Fibroblast of gingiva (primary cell): Measurements from ENCODE around the gene EXOC3L1.
A peak's percentile ranks its signal among the peaks of the same experiment; 100 is the strongest.

Source experiments
- DNase-seq: peaks from one replicate; pipeline ENCODE4 v3.0.0-alpha.2; 2011; ENCODE audit warnings: low read depth

The EXOC3L1 gene

DNA sequence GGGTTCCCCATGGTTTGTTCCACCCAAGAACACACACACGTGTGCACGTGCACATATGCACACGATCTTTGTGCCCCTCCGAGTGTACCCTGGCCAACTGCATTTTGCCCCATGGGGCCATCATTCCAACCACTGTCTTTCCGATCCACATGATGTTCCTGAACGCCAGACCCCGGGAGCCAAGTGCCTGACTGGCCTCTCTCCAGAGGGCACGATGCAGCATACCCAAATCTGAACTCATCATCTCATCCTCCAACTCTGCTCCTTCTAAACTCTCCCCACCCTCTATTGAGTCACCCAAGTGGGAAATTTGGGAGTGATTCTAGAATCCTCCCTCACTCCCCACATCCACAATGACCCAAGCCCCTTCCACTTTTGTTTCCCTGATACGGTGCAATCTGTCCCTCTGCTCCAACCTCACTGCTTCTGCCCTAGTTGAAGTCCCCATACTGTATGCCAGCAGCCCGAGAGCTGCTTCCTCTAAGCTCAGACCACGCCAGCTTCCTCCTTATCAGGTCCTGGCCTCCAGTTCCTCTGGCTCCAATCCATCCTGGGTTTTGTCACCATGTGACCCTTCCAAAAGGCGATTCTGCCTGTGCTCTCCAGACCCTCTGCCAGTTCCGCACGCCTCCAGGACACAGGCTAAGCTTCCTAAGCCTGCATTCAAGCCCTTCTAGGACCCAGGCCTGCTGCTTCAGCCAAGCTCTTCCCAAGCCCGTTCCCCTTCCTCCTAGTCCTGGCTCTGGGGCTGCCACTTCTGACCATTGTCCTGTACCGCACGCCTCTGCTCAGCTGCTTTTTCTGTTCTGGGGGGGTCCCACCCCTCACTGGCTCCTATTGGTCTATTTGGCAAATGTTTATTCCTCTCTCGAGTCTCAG, 26.9 kb upstream of the EXOC3L1 start:
- DNase-seq: no peak

DNA sequence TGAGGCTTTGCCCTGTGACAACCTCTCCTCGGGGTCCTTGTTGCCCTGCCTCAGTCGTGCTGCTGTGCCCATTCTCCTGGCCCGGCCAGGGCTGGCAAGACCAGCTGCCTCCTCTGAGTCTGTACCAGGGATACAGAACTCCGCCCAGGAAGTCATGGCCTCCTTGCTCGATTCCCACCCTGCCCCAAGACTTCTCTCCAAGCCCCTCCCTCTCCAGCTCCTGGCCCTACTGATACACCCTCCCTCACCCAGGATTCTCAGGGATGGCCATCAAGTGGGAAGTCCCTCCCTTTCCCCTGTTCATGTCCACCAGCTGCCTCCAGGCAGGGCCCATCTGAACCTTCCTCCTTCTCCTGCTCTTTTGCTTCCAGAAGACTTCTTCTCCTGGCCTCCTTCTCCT, 25.8 kb upstream of the EXOC3L1 start:
- no peak for DNase-seq

DNA sequence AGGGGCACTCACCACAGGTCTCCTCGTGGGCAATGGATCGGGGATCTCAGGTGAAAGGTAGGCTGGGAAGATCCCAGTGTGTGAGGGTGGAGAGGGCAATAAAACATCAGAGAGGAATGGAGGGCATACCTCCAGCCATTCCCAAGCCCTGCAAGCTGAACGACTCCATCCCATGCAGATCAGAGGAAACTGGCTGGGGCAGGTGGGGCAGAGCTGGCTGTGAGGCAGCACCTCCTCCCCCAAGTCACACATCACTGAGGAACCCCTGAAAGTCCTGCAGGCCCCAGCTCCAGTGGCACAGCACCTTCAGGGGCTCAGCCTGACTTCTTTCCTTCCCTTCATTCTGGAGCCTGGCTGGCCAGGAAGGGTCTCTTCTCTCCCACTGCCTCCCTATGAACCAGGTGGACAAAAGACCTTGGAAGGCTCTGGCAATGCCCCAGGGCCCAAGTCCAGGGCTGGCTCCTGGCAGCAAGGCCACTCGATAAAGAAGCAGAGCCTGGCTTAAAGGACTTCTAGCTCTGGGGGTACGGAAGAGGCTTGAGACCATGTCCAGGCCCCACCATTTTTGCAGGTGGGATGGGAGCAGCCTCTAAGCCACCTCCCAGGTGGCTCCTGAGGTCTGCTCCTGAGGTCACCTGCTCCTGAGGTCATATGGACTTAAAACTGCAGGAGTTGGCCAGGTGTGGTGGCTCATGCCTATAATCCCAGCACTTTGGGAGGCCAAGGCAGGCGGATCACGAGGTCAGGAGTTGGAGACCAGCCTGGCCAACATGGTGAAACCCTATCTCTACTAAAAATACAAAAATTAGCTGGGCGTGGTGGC, 23.5 kb upstream of the EXOC3L1 start:
- no peak for DNase-seq

DNA sequence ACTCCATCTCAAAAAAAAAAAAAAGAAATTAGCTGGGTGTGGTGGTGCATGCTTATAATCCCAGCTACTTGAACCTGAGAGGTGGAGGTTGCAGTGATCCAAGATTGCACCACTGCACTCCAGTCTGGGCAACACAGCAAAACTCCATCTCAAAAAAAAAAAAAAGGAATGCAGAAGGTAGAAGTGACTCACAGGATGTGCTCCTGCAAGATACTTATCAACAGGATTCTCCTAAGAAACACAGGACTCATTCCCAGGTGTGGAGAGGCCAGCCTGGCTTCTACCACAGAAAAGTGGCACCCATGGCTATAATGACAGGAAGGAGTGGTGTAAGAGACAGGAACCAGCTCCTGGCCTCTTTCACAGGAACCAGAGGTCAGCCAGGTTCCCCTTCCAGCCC, 22.8 kb upstream of the EXOC3L1 start:
- DNase-seq: no peak

GRCh38 chr16:67211674-67212073, 21.7 kb upstream of the EXOC3L1 start:
- no peak for DNase-seq

DNA sequence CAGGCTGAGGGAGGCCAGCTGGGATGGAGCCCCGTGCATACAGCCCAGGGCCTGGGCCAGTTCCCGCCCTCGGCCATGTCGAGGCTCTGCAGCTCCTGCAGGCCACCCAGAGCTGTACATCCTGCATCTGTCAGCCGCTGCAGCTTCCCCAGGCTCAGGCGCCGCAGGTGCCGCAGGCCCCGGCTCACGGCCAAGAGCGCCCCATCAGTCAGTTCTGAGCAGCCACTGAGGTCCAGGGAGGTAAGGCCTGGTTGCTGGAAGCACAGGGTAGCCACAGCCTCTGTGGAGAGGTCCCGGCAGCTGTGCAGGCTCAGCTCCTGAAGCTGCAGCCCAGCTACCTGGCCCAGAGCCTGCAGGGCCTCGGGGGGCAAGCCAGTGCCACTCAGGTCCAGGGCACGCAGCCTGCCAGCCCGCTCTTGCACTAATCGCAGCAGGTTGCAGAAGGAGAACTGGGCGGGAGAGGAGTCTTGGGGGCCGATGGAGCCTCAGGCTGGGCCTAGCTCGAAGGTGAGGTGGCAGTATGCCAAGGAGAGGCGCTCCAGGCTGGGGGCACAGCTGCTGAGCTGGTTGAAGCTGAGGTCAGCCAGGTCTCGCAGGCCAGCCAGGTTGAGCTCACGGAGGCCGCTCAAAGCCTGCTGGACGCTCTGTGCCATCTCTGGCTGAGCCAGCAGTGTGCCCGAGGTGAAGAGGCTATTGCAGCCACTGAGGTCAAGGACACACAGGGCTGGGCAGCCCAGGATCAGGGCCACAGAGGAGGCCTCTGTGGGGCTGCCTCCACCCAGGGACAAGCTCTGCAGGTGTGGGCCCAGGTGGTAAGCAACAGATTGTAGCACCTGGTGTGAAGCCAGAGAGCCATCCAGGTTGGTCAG, 20.4 kb upstream of the EXOC3L1 start:
- no peak for DNase-seq

GRCh38 chr16:67209565-67209964, 19.6 kb upstream of the EXOC3L1 start:
- no peak for DNase-seq

- DNase-seq: no peak
Observed at GRCh38 chr16:67208154-67208896, 18.4 kb upstream of the EXOC3L1 start.

DNA sequence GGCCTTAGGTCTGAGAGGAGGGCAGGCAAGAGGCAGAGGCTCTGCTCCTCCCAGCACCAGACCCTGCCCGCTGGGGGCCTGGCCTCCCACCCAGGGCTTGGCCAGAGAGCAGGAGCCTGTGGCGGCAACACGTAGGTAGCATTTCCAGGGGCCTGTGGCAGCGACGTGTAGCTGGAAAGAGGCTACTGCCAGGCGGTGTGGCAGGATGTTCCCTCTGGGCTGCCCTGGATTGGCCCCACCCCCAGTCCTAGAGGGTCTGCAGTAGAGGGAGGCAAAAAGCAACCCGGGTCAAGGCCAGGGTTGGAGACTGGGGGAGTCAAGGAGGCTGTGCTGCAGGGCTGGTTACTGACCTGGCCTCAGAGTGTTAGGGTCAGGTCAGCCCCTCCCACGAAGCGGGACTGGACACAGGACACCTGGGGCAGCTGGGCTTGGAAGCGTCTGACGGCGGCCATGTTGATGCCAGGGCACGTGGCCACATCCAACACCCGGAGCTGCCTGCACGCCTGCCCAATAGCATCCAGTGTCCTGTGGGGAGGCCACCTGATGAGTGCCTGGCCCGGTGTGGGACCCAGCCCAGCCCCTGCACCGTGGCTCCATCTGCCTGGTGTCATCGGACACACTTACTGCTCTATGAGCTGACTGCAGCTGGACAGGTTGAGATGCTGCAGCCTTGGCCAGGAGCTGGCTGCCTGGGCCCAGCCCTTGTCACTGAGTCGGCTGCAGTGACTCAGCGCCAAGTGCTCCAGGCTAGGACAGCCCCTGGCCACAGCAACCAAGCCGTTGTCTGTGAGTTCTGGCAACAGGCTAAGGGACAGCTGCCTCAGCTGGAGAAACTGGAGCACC, 17.5 kb upstream of the EXOC3L1 start:
- DNase-seq: peak; percentile 28

GRCh38 chr16:67206838-67207248, 16.9 kb upstream of the EXOC3L1 start:
- DNase-seq: no peak

DNA sequence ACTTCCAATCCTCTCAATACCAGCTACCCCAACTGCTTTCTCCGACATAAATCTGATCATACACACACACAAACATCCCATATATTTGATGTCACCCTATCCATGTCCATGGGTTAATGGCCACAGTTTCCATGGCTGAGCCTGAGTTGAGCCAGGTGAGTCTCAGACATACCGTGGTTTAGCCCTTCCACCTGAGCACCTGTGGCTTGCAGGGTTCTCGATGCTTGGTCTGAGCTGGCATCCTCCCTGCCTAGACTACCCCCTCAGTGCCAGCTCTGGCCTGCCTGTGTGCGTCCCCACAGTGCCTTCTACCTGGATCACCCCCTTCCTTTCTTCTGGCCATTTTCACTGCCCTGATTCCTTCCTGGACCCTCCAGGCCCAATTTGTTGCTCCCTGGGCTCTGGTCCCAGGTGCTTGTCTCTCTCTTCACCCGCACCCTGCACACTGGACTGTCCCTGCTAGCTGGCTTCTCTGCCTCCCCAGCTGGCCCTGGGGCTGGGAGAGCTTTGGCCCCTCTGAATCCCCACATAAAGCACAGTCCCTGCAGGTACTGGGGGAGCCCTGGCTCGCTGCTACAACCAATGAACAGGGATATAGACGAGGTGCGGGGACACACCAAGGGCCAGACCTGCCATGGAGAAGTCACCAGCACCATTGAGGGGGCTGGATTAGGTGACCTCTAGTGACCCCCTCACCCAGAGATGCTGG, 16.3 kb upstream of the EXOC3L1 start:
- DNase-seq: no peak

DNA sequence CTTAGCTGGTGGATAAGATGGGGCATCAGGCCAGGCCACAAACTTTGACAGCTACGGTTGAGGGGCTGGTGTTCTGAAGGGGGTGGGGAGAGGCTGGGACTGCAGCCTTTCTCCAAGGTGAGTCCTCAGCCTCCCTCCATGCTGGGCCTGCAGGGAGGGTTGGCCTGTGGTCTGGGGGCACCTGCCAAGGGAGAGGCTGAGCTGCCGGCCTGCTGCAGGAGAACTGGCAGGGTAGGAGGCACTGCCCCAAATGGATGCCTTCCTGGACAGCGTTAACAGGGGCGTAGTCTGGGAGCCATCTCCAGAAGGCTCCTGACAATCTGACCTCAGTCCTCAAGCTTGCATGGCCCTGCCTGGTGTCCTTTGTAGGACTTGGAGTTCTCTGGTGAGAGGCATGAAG, 14.1 kb upstream of the EXOC3L1 start:
- DNase-seq: no peak

- no peak for DNase-seq
Observed at GRCh38 chr16:67202956-67203493, 13.1 kb upstream of the EXOC3L1 start.

DNA sequence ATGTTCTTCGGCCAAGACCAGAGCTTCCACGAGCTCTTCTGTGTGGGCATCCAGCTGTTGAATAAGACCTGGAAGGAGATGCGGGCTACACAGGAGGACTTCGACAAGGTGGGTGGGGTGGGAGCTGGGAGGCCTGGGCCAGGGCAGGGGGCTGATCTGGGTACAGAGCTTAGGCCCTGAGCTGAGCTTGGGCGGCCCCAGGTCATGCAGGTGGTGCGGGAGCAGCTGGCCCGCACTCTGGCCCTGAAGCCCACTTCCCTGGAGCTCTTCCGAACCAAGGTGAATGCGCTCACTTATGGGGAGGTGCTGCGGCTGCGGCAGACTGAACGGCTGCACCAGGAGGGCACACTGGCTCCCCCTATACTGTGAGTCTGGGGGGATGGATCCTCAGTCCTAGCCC, 12.5 kb upstream of the EXOC3L1 start:
- DNase-seq: no peak

DNA sequence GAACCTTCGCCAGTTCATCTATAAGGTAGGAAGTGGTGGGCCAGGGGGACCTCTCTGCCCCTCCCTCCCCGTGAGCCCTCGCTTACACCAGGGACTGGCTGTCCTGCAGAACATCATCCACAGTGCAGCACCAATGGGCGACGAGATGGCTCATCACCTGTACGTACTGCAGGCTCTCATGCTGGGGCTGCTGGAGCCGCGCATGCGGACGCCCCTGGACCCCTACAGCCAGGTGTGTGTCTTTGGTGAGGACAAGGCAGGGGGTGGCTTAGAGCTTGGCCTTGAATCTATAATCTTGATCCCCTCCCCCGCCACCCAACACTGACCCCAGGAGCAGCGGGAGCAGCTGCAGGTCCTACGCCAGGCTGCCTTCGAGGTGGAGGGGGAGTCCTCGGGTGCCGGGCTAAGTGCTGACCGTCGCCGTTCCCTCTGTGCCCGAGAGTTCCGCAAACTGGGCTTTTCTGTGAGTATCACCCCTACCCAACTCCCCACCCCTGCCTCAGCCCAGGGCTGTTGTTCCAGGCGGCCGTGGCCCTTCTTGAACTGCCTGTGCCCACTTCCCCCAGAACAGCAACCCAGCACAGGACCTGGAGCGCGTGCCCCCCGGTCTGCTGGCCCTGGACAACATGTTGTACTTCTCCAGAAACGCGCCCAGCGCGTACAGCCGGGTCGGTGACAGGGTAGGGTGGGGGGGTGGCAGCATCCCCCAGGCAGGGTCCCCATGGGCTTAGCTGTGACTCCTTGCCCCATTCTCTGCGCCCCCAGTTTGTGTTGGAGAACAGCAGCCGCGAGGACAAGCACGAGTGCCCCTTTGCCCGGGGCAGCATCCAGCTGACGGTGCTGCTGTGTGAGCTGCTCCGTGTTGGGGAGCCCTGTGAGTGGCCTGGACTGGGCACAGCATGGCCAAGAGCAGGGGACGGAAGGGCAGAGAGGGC, 11.7 kb upstream of the EXOC3L1 start:
- DNase-seq: no peak

DNA sequence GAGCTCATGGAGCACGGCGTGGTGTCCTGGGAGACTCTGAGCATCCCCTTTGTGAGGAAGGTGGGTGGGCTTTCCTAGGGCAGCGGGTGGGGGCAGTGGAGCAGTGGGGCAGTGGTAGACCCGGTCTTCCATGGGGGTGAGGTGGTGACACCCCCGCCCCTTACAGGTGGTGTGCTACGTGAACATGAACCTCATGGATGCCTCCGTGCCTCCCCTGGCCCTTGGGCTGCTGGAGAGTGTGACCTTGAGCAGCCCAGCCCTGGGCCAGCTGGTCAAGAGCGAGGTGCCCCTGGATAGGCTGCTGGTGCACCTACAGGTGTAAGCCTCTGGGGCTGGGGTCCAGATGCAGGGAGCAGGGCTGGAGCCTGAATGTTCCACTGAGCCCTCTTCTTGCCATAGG, 10.6 kb upstream of the EXOC3L1 start:
- no peak for DNase-seq

DNA sequence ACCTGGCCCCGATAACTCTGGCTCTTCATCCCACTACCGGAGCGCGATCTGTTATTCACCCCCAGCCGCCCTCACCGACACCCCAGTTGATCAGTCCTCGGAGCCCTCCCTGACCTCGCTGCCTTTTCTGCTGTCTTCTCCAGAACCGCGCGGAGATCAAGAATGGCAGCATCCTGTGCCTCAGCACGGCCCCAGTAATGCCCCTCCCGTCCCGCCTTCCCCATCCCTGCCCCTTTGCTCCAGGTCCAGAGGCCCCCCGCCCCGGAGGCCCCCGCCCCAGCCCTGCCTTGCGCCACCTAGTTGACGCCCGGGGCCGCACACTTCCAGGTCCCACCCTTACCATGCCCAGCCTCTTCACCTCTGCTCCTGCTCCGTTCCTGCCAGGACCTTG, 9.9 kb upstream of the EXOC3L1 start:
- DNase-seq: no peak

GRCh38 chr16:67199011-67199807, 9.3 kb upstream of the EXOC3L1 start, which contains the start of gene ELMO3:
Gene ELMO3, plus strand, starts transcription at chr16:67199131. Its CDS starts 196 bp downstream, at chr16:67199327.
- no peak for DNase-seq
